HL-60/S4 treated with retinoic acid at 250 ng/mL for 4 days and 3 days (cell line): Measurements from ENCODE around the gene CWC25.

Source experiments
- in situ Hi-C: fragments of 300-500 bp; cut with MboI; formaldehyde crosslinking; loops from 2 replicates; pipeline ENCODE4 v1.7.0; 2022; ENCODE audit warnings: low sequenced_read_pairs

CWC25 gene

GRCh38 chr17:38853292-38854219 lies 28.4 kb upstream of the CWC25 start, which contains the start of gene RPL23:
TSS of gene RPL23 (minus strand) at chr17:38853721. CDS start at chr17:38853710, 11 bp downstream.
- in situ Hi-C loops, result no loop called here

- in situ Hi-C loops, result no loop called here
Observed at GRCh38 chr17:38852771-38853291, 27.7 kb upstream of the CWC25 start.

GRCh38 chr17:38851434-38851833 lies 26.3 kb upstream of the CWC25 start:
- in situ Hi-C loops, result no loop called here

- in situ Hi-C loops, result no loop called here
Observed at GRCh38 chr17:38850374-38850773, 25.3 kb upstream of the CWC25 start.

- in situ Hi-C loops, result no loop called here
Observed at GRCh38 chr17:38848939-38849605, 24.0 kb upstream of the CWC25 start.

- in situ Hi-C loops, result no loop called here
Observed at GRCh38 chr17:38848557-38848891, 23.4 kb upstream of the CWC25 start.

- in situ Hi-C loops, result no loop called here
Observed at GRCh38 chr17:38844261-38844757, 19.2 kb upstream of the CWC25 start.

GRCh38 chr17:38825762-38826247 lies 684 bp upstream of the CWC25 start:
- in situ Hi-C loops, result no loop called here

GRCh38 chr17:38815576-38816193 lies 9.4 kb downstream of the CWC25 start:
- in situ Hi-C loops, result no loop called here

- in situ Hi-C loops, result no loop called here
Observed at GRCh38 chr17:38809828-38810227, 15.3 kb downstream of the CWC25 start.

- in situ Hi-C loops, result no loop called here
Observed at GRCh38 chr17:38800237-38800760, 24.8 kb downstream of the CWC25 start.

GRCh38 chr17:38799501-38800236 lies 25.5 kb downstream of the CWC25 start, which contains the start of gene PIP4K2B:
TSS of gene PIP4K2B (minus strand) at chr17:38799556. CDS start at chr17:38799424, 132 bp downstream.
- in situ Hi-C loops, result no loop called here

GRCh38 chr17:38798614-38799500 lies 26.3 kb downstream of the CWC25 start:
- in situ Hi-C loops, result no loop called here

- in situ Hi-C loops, result no loop called here
Observed at GRCh38 chr17:38797828-38798227, 27.3 kb downstream of the CWC25 start.

GRCh38 chr17:38797158-38797490 lies 28.0 kb downstream of the CWC25 start:
- in situ Hi-C loops, result no loop called here

GRCh38 chr17:38796451-38797157 lies 28.5 kb downstream of the CWC25 start:
- in situ Hi-C loops, result no loop called here

GRCh38 chr17:38794221-38794620 lies 30.9 kb downstream of the CWC25 start:
- in situ Hi-C loops, result no loop called here

GRCh38 chr17:38791162-38791561 lies 34.0 kb downstream of the CWC25 start:
- in situ Hi-C loops, result no loop called here
